Measurements from ENCODE around the gene SSC4D.
"Not testable (repeated sequence)": the region's sequence is repeated elsewhere in the genome, so short reads cannot be mapped to it uniquely, and the experiment has no call there.

SSC4D gene

GRCh38 chr7:76417654-76418310 is 8.3 kb upstream of the SSC4D start:
- DNase-seq, result not testable (repeated sequence)

- DNase-seq, result no peak
Observed at GRCh38 chr7:76412249-76412648, 2.8 kb upstream of the SSC4D start.

GRCh38 chr7:76411626-76412025 is 2.1 kb upstream of the SSC4D start:
- no peak for DNase-seq

GRCh38 chr7:76408121-76408560 is 1.4 kb downstream of the SSC4D start:
- no peak for DNase-seq

- DNase-seq, result no peak
Observed at GRCh38 chr7:76407718-76408117, 1.8 kb downstream of the SSC4D start.

- DNase-seq, result no peak
Observed at GRCh38 chr7:76405738-76406137, 3.8 kb downstream of the SSC4D start.

GRCh38 chr7:76403780-76404494 is 5.6 kb downstream of the SSC4D start:
- no peak for DNase-seq

- not testable (repeated sequence) for DNase-seq
Observed at GRCh38 chr7:76403097-76403496, 6.4 kb downstream of the SSC4D start.

GRCh38 chr7:76400248-76400647 is 9.2 kb downstream of the SSC4D start:
- DNase-seq, result no peak

GRCh38 chr7:76397409-76398183 is 11.9 kb downstream of the SSC4D start:
- DNase-seq, result peak; percentile 83

- DNase-seq, result no peak
Observed at GRCh38 chr7:76396864-76397263, 12.6 kb downstream of the SSC4D start.

GRCh38 chr7:76395965-76396726 is 13.4 kb downstream of the SSC4D start:
- no peak for DNase-seq

GRCh38 chr7:76395605-76395964 is 13.9 kb downstream of the SSC4D start:
- DNase-seq, result not testable (repeated sequence)

- DNase-seq, result no peak
Observed at GRCh38 chr7:76394957-76395356, 14.5 kb downstream of the SSC4D start.

GRCh38 chr7:76393116-76394031 is 16.1 kb downstream of the SSC4D start:
- DNase-seq, result peak; percentile 92

GRCh38 chr7:76392531-76393115 is 16.9 kb downstream of the SSC4D start:
- no peak for DNase-seq

- no peak for DNase-seq
Observed at GRCh38 chr7:76390092-76390491, 19.4 kb downstream of the SSC4D start.

- not testable (repeated sequence) for DNase-seq
Observed at GRCh38 chr7:76387789-76388188, 21.7 kb downstream of the SSC4D start.

GRCh38 chr7:76386691-76387260 is 22.7 kb downstream of the SSC4D start:
- DNase-seq, result no peak

- DNase-seq, result no peak
Observed at GRCh38 chr7:76383089-76383944, 26.2 kb downstream of the SSC4D start.

All from activated naive CD4-positive, alpha-beta T cell treated with anti-CD3 and anti-CD28 coated beads, Interleukin-2, amount 50 U/mL, for 16 hours (primary cell).